HCT116 (cell line): ENCODE results near the gene HMX1.

Experiments used
- EZH2phosphoT487 ChIP-seq: fragments of 200-600 bp; IDR thresholded peaks from 2 replicates; pipeline ENCODE4 v1.6.1; 2018; ENCODE audit warnings: antibody characterized with exemption, borderline replicate concordance
- POLR2A ChIP-seq: IDR thresholded peaks from 2 replicates; pipeline ENCODE4 v1.7.0; 2011; ENCODE audit warnings: borderline replicate concordance; ENCODE audit not compliant: insufficient read depth, insufficient read length; ENCODE audit errors: extremely low read depth
- SIN3A ChIP-seq: IDR thresholded peaks from 2 replicates; pipeline ENCODE4 v1.6.1; 2012; ENCODE audit warnings: low read depth
- TF ChIP-seq, protein P1 (sequence below), 3 experiments: fragments of 200-600 bp in 1 of 3; sonication (generic) in 1 of 3; IDR thresholded peaks in 2 of 3; conservative IDR thresholded peaks in 1 of 3; 2 replicates each; pipeline ENCODE4 v1.5.1; 2012 to 2017; ENCODE audit warnings: low read depth in 2 of 3, low read length in 2 of 3, antibody characterized with exemption in 1 of 3, borderline replicate concordance in 1 of 3, control low read depth in 1 of 3, mild to moderate bottlenecking in 1 of 3, mixed read lengths in 1 of 3, mixed run types in 1 of 3, moderate library complexity in 1 of 3; ENCODE audit not compliant: insufficient read depth in 1 of 3

DNA sequence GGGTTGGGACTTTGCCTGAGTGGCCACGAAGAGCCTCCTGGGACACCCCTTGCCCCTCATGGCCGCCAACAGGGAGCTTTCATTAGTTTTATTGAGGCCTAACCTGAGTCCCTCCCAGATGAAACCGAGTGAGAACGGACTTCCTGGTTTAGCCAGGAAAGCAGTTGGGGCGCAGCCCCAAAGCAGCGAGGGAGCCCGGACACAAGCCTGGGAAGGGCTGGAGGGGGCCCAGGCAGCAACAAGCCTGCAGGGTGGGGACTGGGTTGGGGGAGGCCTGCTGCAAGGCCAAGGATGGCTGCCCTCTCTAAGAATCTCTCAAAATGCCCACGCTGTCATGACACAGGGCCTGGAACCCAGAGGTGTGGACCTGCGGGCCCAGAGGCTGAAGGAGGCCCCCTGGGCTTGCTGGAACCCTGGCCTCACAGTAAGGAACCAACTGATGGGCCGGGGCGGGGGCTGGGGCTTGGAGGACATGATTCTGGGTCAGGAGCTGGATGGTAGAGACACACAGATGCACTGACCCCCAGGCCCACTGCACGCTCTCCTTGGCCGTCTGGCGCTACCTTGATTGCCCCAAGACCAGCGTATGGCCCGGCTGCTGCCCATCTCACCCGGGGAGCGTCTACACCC lies 5.8 kb downstream of the HMX1 start:
- TF ChIP-seq, protein P1, sequence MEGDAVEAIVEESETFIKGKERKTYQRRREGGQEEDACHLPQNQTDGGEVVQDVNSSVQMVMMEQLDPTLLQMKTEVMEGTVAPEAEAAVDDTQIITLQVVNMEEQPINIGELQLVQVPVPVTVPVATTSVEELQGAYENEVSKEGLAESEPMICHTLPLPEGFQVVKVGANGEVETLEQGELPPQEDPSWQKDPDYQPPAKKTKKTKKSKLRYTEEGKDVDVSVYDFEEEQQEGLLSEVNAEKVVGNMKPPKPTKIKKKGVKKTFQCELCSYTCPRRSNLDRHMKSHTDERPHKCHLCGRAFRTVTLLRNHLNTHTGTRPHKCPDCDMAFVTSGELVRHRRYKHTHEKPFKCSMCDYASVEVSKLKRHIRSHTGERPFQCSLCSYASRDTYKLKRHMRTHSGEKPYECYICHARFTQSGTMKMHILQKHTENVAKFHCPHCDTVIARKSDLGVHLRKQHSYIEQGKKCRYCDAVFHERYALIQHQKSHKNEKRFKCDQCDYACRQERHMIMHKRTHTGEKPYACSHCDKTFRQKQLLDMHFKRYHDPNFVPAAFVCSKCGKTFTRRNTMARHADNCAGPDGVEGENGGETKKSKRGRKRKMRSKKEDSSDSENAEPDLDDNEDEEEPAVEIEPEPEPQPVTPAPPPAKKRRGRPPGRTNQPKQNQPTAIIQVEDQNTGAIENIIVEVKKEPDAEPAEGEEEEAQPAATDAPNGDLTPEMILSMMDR (IDR thresholded peaks at IDR 0.05 in 2 of 3, conservative IDR thresholded peaks at IDR 0.05 in 1 of 3; ENCODE audit: borderline replicate concordance in 1 of 3, insufficient read depth in 1 of 3, low read depth in 2 of 3, low read length in 2 of 3) = no peak
- TF ChIP-seq POLR2A (no peak), SIN3A (no peak), EZH2phosphoT487 (no peak)
